Suprapubic skin (tissue), 4 donors: Measurements from ENCODE around the gene KLF9.
"Not testable (repeated sequence)": the region's sequence is repeated elsewhere in the genome, so short reads cannot be mapped to it uniquely, and the experiment has no call there.

Experiments
- EP300 ChIP-seq: sonication (generic); formaldehyde crosslinking; IDR thresholded peaks from one replicate; pipeline ENCODE4 v1.6.1; 2017; ENCODE audit warnings: antibody characterized with exemption
- POLR2A ChIP-seq, 2 donors: fragments of 450-650 bp; IDR thresholded peaks; one replicate each; pipeline ENCODE4 v1.6.1; 2017; ENCODE audit warnings: antibody characterized with exemption in 2 of 2, mild to moderate bottlenecking in 2 of 2, moderate library complexity in 2 of 2
- POLR2AphosphoS5 ChIP-seq, 3 donors: sonication (generic); formaldehyde crosslinking; IDR thresholded peaks; one replicate each; pipeline ENCODE4 v1.6.1; 2017; ENCODE audit warnings: antibody characterized with exemption in 3 of 3
- TF ChIP-seq, protein P1 (sequence below), 2 donors: fragments of 200-600 bp in 1 of 2; fragments of 450-650 bp in 1 of 2; sonication (generic) in 1 of 2; IDR thresholded peaks; one replicate each; pipeline ENCODE4 v1.5.1; 2016 to 2019; ENCODE audit warnings: antibody characterized with exemption in 2 of 2, mild to moderate bottlenecking in 1 of 2, moderate library complexity in 1 of 2

DNA sequence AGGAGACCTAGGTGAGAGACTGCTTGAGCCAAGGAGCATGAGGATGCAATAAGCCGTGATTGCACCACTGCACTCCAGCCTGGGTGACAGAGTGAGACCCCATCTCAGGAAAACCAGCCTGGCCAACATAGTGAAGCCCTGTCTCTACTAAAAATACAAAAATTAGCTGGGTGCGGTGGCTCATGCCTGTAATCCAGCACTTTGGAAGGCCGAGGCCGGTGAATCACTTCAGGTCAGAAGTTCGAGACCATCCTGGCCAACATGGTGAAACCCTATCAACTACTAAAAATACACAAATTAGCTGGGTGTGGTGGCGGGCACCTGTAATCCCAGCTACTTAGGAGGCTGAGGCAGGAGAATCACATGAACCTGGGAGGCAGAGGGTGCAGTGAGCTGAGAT, 13.2 kb downstream of the KLF9 start:
- TF ChIP-seq, protein P1, sequence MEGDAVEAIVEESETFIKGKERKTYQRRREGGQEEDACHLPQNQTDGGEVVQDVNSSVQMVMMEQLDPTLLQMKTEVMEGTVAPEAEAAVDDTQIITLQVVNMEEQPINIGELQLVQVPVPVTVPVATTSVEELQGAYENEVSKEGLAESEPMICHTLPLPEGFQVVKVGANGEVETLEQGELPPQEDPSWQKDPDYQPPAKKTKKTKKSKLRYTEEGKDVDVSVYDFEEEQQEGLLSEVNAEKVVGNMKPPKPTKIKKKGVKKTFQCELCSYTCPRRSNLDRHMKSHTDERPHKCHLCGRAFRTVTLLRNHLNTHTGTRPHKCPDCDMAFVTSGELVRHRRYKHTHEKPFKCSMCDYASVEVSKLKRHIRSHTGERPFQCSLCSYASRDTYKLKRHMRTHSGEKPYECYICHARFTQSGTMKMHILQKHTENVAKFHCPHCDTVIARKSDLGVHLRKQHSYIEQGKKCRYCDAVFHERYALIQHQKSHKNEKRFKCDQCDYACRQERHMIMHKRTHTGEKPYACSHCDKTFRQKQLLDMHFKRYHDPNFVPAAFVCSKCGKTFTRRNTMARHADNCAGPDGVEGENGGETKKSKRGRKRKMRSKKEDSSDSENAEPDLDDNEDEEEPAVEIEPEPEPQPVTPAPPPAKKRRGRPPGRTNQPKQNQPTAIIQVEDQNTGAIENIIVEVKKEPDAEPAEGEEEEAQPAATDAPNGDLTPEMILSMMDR (IDR thresholded peaks at IDR 0.05), result not testable (repeated sequence)
- TF ChIP-seq POLR2AphosphoS5 (IDR thresholded peaks at IDR 0.05); EP300; POLR2A (IDR thresholded peaks at IDR 0.05): not testable (repeated sequence)
